ENCODE data around the gene FAM171A2.

- TF ChIP-seq CTCF (IDR thresholded peaks at IDR 0.05) (no peak), JUN (IDR thresholded peaks at IDR 0.05) (no peak)
Observed at GRCh38 chr17:44355642-44356099, 8.0 kb downstream of the FAM171A2 start.
